Heart left ventricle (tissue), 13 donors: ENCODE measurements around the gene OSTF1.

Source experiments
- CTCF ChIP-seq, 12 donors: fragments of 200-600 bp; sonication (generic) in 4 of 12; IDR thresholded peaks; one replicate each; pipeline versions ENCODE4 v1.5.0 to v1.8.0; 2018 to 2022; ENCODE audit warnings: antibody characterized with exemption in 12 of 12, mild to moderate bottlenecking in 5 of 12
- POLR2A ChIP-seq, 2 donors: fragments of 450-650 bp; IDR thresholded peaks; one replicate each; pipeline ENCODE4 v1.6.1; 2017; ENCODE audit warnings: antibody characterized with exemption in 2 of 2, mild to moderate bottlenecking in 2 of 2, moderate library complexity in 2 of 2
- donor health status: ischemic (EF 13 %, LVEDD 7.1; RV severe dilation, severe dysfunction).
- donor health status: DM: no; HTN: yes; CAD: no.
- donor health status: DM: no; HTN: no; CAD: no.
- donor health status: ischemic (EF 25% LVEDD 6.9; RV normal size, moderate dysfunction).
- donor health status: ischemic (EF 25% LVEDD 5.7; RV mildly dilated, moderate dysfunction).
- donor health status: ischemic (EF 35%, LVEDD 5.7; RV mildly dilated, moderate dysfunction).
- donor health status: nonischemic (EF 11% LVEDD 7.7; RV severe dilation, severe dysfunction).
- donor health status: DM: yes; HTN: yes; CAD: no.
- donor health status: PGD.
- donor health status: ischemic (EF 29% LVEDD 5.4; RV normal size, mild dysfunction).
- donor health status: nonischemic (EF 23%, LVEDD 6.1; RV moderate dilation, normal function).

DNA sequence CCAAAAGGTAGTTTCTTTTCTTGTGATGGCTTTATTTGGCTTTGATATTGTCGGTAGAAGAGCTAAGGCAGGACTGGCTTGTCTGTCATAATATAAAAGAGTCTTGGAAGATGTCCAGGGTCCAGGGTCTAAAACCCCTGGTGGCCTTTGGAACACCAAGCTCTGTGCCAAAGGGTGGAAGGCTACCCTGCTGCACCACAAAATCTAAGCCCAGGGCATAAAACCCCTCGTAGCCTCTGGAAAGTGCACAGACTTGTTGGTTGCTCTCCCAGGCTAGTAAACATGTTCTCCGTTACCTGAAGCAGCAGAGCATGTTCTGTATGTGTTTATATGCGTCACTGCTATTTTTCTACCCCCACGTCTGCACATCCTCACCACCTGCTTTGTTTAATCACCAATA is 75.5 kb downstream of the OSTF1 start:
- no peak for TF ChIP-seq CTCF (IDR thresholded peaks at IDR 0.05)
- TF ChIP-seq POLR2A (IDR thresholded peaks at IDR 0.05), result no peak
